HG03460 (cell line): Measurements from ENCODE around the gene CIRBP.

Experiments used
- ATAC-seq: cut with Tn5 transposase; IDR thresholded peaks from one replicate; pipeline ENCODE4 v1.9.1; 2021; ENCODE audit not compliant: unreplicated experiment

The CIRBP gene

GRCh38 chr19:1269065-1269477 is at the start of gene CIRBP:
Gene CIRBP, plus strand, starts transcription at chr19:1269332. Its CDS starts 1,602 bp downstream, at chr19:1270934.
- ATAC-seq = peak; percentile 42

GRCh38 chr19:1219786-1220476 is 49.2 kb upstream of the CIRBP start:
- no peak for ATAC-seq

GRCh38 chr19:1220477-1220930 is 48.6 kb upstream of the CIRBP start:
- no peak for ATAC-seq

- ATAC-seq = no peak
Observed at GRCh38 chr19:1220976-1221903, 47.9 kb upstream of the CIRBP start.

GRCh38 chr19:1221904-1222255 is 47.3 kb upstream of the CIRBP start:
- no peak for ATAC-seq

GRCh38 chr19:1222394-1222793 is 46.7 kb upstream of the CIRBP start:
- no peak for ATAC-seq

GRCh38 chr19:1223018-1223855 is 45.9 kb upstream of the CIRBP start:
- ATAC-seq = no peak

GRCh38 chr19:1224047-1224825 is 44.9 kb upstream of the CIRBP start:
- no peak for ATAC-seq

- ATAC-seq = no peak
Observed at GRCh38 chr19:1224847-1225246, 44.3 kb upstream of the CIRBP start.

- no peak for ATAC-seq
Observed at GRCh38 chr19:1225440-1226226, 43.5 kb upstream of the CIRBP start.

- no peak for ATAC-seq
Observed at GRCh38 chr19:1226227-1226518, 43.0 kb upstream of the CIRBP start.

- ATAC-seq = no peak
Observed at GRCh38 chr19:1226522-1227303, 42.4 kb upstream of the CIRBP start.

- no peak for ATAC-seq
Observed at GRCh38 chr19:1227304-1228054, 41.7 kb upstream of the CIRBP start.

- no peak for ATAC-seq
Observed at GRCh38 chr19:1228161-1228957, 40.8 kb upstream of the CIRBP start.

- no peak for ATAC-seq
Observed at GRCh38 chr19:1229056-1229923, 39.8 kb upstream of the CIRBP start.

GRCh38 chr19:1229924-1230782 is 39.0 kb upstream of the CIRBP start:
- ATAC-seq = no peak
